H4 (cell line): ENCODE measurements around the gene HECTD3. TPM values are rescaled to one million over a fixed set of nuclear protein-coding genes. Genes with fewer than 3 reads are reported as not detected.
A peak's percentile ranks its signal among the peaks of the same experiment; 100 is the strongest.
"Not testable (repeated sequence)": the region's sequence is repeated elsewhere in the genome, so short reads cannot be mapped to it uniquely, and the experiment has no call there.

Experiments
- DNase-seq: peaks from one replicate; pipeline ENCODE4 v3.0.0-alpha.2; 2015; ENCODE audit warnings: low spot score
- total RNA-seq: library from RNA; depleted of rRNA; stranded (reverse); fragments of >200 nt; shearing (Covaris generic); gene quantifications from 2 replicates; pipeline ENCODE4 v1.2.3, GENCODE V29; 2014

The HECTD3 gene
- total RNA-seq, 1 experiment from 2014 or later, result 20.9 TPM

- peak; percentile 83 for DNase-seq
These were observed 3.4 kb upstream of the HECTD3 start for GRCh38 chr1:45014321-45015028.

GRCh38 chr1:45013551-45014209 is 2.6 kb upstream of the HECTD3 start:
- DNase-seq, result no peak

- peak; percentile 63 for DNase-seq
These were observed 1.6 kb upstream of the HECTD3 start for GRCh38 chr1:45012639-45013278.

- DNase-seq, result peak; percentile 98
These were observed 914 bp upstream of the HECTD3 start, which contains the start of gene UROD for GRCh38 chr1:45011837-45012638. Gene UROD (plus strand): TSS chr1:45012254. CDS start chr1:45012266, 12 bp downstream.

- DNase-seq, result no peak
These were observed 919 bp downstream of the HECTD3 start for GRCh38 chr1:45009956-45010854.

- DNase-seq, result no peak
These were observed 1.7 kb downstream of the HECTD3 start for GRCh38 chr1:45009296-45009865.

- DNase-seq, result no peak
These were observed 2.6 kb downstream of the HECTD3 start for GRCh38 chr1:45008516-45008915.

- DNase-seq, result no peak
These were observed 3.0 kb downstream of the HECTD3 start for GRCh38 chr1:45008076-45008475.

- DNase-seq, result no peak
These were observed 3.8 kb downstream of the HECTD3 start for GRCh38 chr1:45007311-45007710.

- DNase-seq, result no peak
These were observed 5.4 kb downstream of the HECTD3 start for GRCh38 chr1:45005761-45006160.

- DNase-seq, result no peak
These were observed 6.7 kb downstream of the HECTD3 start for GRCh38 chr1:45004281-45004920.

GRCh38 chr1:45003741-45004140 is 7.4 kb downstream of the HECTD3 start:
- DNase-seq, result no peak

GRCh38 chr1:45002650-45003645 is 8.2 kb downstream of the HECTD3 start:
- no peak for DNase-seq

- not testable (repeated sequence) for DNase-seq
These were observed 9.5 kb downstream of the HECTD3 start for GRCh38 chr1:45001576-45001975.

- no peak for DNase-seq
These were observed 10.1 kb downstream of the HECTD3 start for GRCh38 chr1:45001011-45001481.

GRCh38 chr1:44999232-44999631 is 11.9 kb downstream of the HECTD3 start:
- no peak for DNase-seq

GRCh38 chr1:44995467-44996238 is 15.5 kb downstream of the HECTD3 start:
- DNase-seq, result no peak
